ENCODE measurements around the gene RNF133. TPM values are rescaled to one million over a fixed set of nuclear protein-coding genes. Genes with fewer than 3 reads are reported as not detected.

Gene RNF133
- total and polyA plus RNA-seq, 12 donors: 0.13 to 3.2 (median 0.57) TPM; not detected in 3

- Histone ChIP-seq H3K27ac (no peak overlapping the region), H3K4me1 (replicated peaks in 1 of 2) (no peaks in the 10 kb centered on the region), H3K9me3 (replicated peaks in 1 of 3) (no peaks in the 10 kb centered on the region), H3K4me3 (no peak overlapping the region), H3K27me3 (no peaks in the 10 kb centered on the region), H3K36me3 (replicated peaks in 1 of 2) (no peaks in the 10 kb centered on the region)
- DNase-seq: no peak
- TF ChIP-seq CTCF (IDR thresholded peaks at IDR 0.05) (no peak), POLR2A (IDR thresholded peaks at IDR 0.05) (no peak)
- intact Hi-C loops (cut with DNase I): no loop called here
- WGBS, 4 donors: 83 to 95% (median 91%) methylated on average over 2 of the region's 2 CpGs
Measured at GRCh38 chr7:122658856-122659255, 40.1 kb downstream of the RNF133 start.

- Histone ChIP-seq H3K27ac (no peak overlapping the region), H3K4me1 (replicated peaks in 1 of 2) (no peaks in the 10 kb centered on the region), H3K36me3 (replicated peaks in 1 of 2) (no peaks in the 10 kb centered on the region), H3K4me3 (no peak overlapping the region), H3K27me3 (no peaks in the 10 kb centered on the region), H3K9me3 (replicated peaks in 1 of 3) (no peaks in the 10 kb centered on the region)
- 90 to 94% (median 92%) methylated on average over 5 of the region's 5 CpGs for WGBS, 4 donors
- no peak for DNase-seq
- TF ChIP-seq POLR2A (IDR thresholded peaks at IDR 0.05) (no peak), CTCF (IDR thresholded peaks at IDR 0.05) (no peak)
- intact Hi-C loops (cut with DNase I): no loop called here
Measured at GRCh38 chr7:122653685-122654084, 45.2 kb downstream of the RNF133 start.

GRCh38 chr7:122652876-122653275 lies 46.0 kb downstream of the RNF133 start:
- no peak overlapping the region for H3K27ac ChIP-seq
- intact Hi-C loops (cut with DNase I): no loop called here
- no peaks in the 10 kb centered on the region for H3K36me3 ChIP-seq (replicated peaks in 1 of 2)
- no peaks in the 10 kb centered on the region for H3K27me3 ChIP-seq
- H3K9me3 ChIP-seq (replicated peaks in 1 of 3): no peaks in the 10 kb centered on the region
- DNase-seq: no peak
- H3K4me1 ChIP-seq (replicated peaks in 1 of 2): no peaks in the 10 kb centered on the region
- TF ChIP-seq POLR2A (IDR thresholded peaks at IDR 0.05): no peak
- no peak for TF ChIP-seq CTCF (IDR thresholded peaks at IDR 0.05)
- no peak overlapping the region for H3K4me3 ChIP-seq
- WGBS, 4 donors: 69 to 79% (median 75%) methylated on average over 4 of the region's 4 CpGs

- TF ChIP-seq POLR2A (IDR thresholded peaks at IDR 0.05): no peak
- no peak for TF ChIP-seq CTCF (IDR thresholded peaks at IDR 0.05)
- 57 to 77% (median 62%) methylated on average over 2 of the region's 2 CpGs for WGBS, 4 donors
- Histone ChIP-seq H3K36me3 (replicated peaks in 1 of 2) (no peaks in the 10 kb centered on the region), H3K27ac (no peak overlapping the region), H3K27me3 (no peaks in the 10 kb centered on the region), H3K9me3 (replicated peaks in 1 of 3) (no peaks in the 10 kb centered on the region), H3K4me3 (no peak overlapping the region), H3K4me1 (replicated peaks in 1 of 2) (no peaks in the 10 kb centered on the region)
- intact Hi-C loops (cut with DNase I): no loop called here
- DNase-seq: no peak
Measured at GRCh38 chr7:122651451-122651850, 47.5 kb downstream of the RNF133 start.

Small RNA genes lying within 50 kb of the gene (small RNA-seq; reads per million reads assigned to genes)
- gene AC006463.1: 0 reads per million in 2 donors

Other genes with a start within 250 kb of the RNF133 start
- gene RNF148, start 3.8 kb upstream of the RNF133 start, total RNA-seq: 1 to 10 TPM in 3 of 9 donors, under 1 TPM in 5, not detected in 1; 0.30 to 5.0 (median 0.86) TPM
- under 1 TPM; 0.20 to 0.42 (median 0.24) TPM for gene RNF148, start 3.8 kb upstream of the RNF133 start, polyA plus RNA-seq
- gene CADPS2, start 187.3 kb upstream of the RNF133 start, total RNA-seq: 100 to 1,000 TPM in 1 of 9 donors, 10 to 100 TPM in 8; 31.2 to 103 (median 41.0) TPM
- 10 to 100 TPM; 14.6 to 47.0 (median 14.7) TPM for gene CADPS2, start 187.3 kb upstream of the RNF133 start, polyA plus RNA-seq